OCI-LY7 (cell line): ENCODE data around the gene SP6.

Source experiments
- CTCF ChIP-seq: fragments of 200-600 bp; sonication (generic); conservative IDR thresholded peaks from 2 replicates; pipeline ENCODE4 v1.5.1; 2014; ENCODE audit warnings: mild to moderate bottlenecking, antibody characterized with exemption, low read length, moderate library complexity, mixed read lengths
- EZH2phosphoT487 ChIP-seq: fragments of 200-600 bp; sonication (generic); IDR thresholded peaks from 2 replicates; pipeline ENCODE4 v1.6.1; 2018; ENCODE audit warnings: low read depth, borderline replicate concordance, mild to moderate bottlenecking, mixed run types, antibody characterized with exemption, low read length, moderate library complexity, mixed read lengths

GRCh38 chr17:47804461-47804860 is 46.5 kb downstream of the SP6 start:
- TF ChIP-seq CTCF, result no peak
- no peak for TF ChIP-seq EZH2phosphoT487
